GM19238 (cell line): ENCODE results near the gene MOCS2.

ENCODE experiments used
- DNase-seq: peaks from one replicate; pipeline ENCODE4 v3.0.0; 2011; ENCODE audit warnings: low spot score; ENCODE audit not compliant: insufficient read length

Gene MOCS2

DNA sequence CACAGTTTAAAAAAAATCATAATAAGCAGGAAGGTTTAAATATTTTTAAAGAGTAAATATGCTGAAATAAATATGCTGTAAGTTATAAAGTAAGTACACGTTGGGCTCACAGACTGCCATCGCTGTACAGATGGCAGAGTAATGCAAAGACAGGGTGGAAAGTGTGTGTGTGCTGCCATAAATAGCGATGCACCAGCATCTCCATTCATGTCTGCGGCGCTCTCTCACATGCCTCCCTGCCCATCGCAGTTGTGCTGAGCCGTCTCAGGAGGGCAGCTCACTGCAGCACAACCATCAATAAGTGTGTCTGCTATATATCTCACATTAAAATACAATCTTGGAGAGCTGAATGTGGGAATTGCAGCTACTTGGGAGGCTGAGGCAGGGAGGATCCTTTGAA lies 14.3 kb downstream of the MOCS2 start:
- DNase-seq: no peak

DNA sequence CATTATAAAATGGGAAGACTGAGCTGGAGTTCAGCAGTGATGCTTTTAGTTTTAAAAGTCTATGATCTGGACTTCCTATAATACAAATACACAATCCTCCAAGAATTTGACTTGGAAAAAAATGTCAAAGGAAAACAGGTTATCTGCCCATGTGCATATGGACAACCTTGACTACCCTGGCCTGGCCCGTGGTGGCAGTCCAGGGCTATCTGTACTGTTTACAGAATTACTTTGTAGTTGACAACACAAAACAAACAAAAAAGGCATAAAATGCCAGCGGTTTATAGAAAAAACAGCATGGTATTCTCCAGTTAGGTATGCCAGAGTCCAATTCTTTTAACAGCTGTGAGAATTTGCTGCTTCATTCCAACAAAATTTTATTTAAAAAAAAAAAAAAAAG lies 17.3 kb downstream of the MOCS2 start:
- DNase-seq: no peak

DNA sequence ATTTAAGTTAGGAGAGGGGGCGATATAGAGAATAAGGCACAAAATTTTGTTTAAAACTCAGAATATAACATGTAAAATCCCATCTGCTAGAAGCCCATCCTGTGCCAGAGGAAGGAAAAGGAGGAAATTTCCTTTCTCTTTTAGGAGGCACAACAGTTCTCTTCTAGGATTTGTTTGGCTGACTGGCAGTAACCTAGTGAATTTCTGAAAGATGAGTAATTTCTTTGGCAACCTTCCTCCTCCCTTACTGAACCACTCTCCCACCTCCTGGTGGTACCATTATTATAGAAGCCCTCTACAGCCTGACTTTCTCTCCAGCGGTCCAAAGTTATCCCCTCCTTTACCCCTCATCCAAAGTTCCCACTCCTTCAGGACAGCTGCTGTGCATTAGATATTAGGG lies 18.3 kb downstream of the MOCS2 start:
- DNase-seq: no peak

DNA sequence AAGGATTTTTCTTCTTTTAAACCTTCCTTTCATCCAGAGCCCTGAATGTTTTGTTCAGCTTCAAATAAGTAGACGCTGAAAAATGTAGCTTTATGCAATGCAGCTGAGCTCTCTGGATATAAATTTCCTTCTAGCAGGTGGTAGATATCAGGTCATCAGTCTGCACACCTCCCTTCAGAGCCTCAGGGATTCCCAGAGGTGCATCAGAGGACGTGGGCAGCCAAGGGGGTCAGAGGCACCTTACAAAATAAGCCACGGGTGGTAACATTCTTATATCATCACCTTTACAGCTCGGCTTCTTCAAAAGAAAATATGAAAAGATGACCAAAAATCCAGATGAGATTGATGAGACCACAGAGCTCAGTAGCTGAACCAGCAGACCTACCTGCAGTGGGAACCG lies 19.3 kb downstream of the MOCS2 start:
- no peak for DNase-seq

DNA sequence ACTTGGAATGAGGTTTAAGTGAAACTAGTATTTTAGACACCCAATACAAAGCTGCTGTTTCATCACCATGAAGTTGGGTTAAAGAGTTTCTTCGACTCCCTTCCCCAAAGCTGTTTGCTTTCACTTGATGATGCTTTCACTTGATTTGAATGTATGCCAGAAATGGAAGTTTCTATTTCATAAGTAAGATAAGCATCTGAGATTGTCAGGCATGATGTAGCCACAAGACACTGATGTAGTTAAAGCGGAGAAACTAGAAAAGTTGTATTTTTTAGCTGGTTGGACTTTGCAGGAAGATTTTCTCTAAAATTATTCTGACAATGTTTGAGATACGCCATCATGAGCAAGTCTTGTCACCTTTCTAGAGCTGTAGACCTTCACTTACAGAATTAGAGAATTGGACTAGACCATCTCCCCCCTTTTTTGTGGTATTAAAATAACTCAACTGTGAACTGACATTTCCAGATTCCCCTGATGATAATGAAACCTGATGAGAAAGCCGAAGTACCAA lies 20.0 kb downstream of the MOCS2 start:
- DNase-seq: no peak

DNA sequence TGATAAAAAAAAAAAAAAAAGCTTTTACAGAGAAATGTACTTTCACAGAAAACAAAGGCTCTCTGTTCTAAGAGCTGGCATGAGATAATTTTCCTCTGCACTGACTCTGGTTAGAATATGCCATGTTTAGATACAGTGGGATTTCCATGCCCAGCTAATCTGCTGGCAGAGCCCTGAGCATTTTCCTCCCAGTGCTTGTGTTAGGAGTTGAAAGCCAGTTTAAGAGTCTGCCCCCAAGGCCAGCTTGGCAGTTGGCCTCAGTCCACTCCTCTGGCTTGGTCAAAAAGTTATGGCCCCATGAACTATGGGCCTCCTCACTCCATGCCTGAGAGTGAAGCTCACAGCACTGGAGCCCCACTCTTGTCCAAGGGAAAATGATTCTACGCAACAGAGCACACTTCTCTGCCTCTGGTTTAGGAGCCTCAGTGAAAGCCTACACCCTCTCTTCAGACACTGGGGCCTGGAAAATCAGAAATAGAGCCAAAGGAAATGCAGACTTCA lies 21.9 kb downstream of the MOCS2 start:
- DNase-seq: no peak

DNA sequence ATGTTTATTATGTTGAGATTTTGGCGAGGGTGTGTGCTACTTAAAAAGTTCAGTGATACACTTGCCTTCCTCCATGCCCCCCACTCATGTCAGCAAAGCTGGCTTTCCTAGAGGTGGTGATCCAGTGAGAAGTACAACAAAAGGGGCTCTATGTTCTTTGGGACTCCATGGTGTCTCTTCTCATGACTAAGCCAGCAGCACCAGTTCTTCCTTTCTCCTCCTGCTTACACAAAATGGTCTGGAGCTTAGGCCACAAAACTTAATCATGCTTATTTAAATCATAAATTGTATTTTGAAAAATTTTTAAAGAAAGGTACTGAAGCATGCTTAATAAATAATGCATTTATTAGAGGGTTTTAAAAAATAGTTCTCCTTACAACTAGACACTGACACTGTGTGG lies 22.4 kb downstream of the MOCS2 start:
- DNase-seq: no peak

DNA sequence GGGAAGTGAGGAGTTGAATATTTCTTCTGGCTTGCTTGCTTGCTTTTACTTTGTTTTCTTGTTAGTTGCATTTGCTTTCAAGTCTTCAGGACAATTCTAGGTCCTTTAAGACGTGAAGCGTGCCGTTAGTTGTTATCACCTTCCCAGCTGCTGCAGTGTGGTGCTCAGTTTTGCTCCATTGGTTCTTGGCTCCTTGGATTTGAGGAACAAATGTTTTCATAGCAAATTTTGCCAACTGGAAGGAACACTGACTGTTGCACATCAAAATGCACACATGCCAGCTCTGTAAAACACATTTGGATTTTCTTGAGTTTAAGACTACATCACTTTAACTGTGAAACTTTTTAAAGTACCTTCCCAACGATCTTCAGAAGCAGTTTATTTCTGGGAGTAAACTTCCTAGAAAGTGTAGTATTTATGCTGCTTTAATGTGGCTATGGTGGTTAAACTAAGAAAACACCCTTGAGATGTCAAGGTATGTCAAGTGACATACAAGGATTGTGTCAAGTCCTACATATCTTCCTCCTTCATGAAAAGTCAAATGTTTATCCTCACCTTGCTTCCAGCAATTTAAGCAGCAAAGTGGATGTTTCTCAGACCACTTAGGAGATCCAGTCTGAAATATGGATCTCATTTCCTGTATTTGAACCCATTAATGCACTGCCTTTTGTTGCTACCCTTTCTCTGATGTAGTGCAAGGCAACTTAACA lies 24.9 kb downstream of the MOCS2 start:
- no peak for DNase-seq

DNA sequence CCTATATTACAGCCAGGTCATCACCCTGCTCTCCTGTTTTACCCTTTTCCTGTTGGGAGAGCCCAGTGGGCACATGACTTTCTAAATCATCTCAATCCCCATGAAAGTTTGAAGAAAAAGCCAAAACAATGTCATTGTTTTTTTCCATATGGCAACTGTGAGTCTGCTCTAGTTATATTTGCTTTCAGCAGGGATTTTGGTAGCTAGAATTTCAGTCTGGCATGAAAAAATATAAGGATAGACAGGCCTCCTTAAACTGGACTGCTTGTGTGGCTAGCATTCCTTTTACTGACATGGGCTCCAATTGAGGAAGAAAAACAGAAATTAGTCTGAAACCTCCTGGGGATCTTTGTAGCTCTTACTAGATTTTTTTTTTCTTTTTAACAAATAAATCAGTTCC lies 25.6 kb downstream of the MOCS2 start:
- no peak for DNase-seq

DNA sequence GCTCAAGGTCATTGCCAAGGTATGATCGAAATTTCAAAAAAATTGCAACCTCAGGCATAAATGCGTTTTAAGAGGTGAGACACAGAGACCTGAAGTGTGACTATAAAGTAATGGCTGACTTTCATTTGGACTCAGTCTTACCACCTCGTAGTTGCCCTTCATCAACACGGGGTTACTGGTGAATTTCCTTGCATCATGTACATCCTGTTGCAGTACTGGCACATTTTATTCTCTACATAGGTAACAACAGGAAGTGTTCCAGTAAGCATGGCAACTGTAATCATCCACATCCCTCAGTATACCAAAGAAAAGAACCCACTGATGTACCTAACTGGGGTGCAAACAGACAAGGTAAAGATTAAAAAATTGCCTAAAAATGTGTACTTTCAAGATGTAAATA lies 29.3 kb downstream of the MOCS2 start:
- DNase-seq: no peak

DNA sequence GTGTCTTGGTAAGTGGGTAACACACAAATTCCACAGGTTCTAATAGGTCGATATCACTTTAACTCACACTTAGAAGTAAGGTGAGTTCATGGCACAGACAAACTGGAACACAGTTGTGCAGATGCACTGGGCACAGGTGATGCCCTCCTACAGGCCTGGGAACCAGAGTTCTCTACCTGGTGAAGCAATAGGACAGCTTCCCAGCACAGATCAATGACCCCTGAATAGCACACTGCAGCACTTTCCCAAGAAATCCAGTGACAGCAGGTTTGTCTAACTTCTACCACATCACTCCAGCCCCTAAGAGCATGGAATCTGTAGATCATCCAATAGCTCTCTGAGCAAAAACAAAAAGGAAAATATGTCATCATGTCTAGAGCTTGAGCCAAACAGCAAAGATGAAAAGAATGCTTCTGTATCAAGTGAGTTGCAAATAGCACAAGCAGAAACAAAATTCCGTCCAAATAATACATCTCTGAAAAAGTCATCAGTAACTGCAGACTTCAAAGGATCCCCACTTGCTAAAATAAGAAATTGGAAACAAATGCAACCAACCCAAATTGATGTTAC lies 33.5 kb downstream of the MOCS2 start:
- no peak for DNase-seq

DNA sequence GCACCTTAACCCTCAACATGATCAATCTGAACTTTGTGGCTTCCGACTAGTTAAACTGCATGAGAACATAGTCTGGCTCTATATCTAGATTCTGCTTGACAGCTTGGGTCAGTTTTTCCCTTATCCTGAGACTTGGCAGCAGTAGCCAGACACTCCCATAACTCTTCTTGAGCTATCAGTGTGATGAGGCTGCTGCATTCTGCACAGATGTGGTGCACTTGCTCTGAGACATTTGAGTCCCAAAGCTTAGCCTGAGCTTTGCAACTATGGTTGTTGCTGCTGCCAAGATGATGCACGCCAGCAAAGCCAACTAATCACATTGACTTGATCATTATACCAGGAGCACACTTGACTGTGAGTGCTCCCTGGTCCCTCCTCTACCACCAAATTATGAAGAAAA lies 36.2 kb downstream of the MOCS2 start:
- DNase-seq: no peak

DNA sequence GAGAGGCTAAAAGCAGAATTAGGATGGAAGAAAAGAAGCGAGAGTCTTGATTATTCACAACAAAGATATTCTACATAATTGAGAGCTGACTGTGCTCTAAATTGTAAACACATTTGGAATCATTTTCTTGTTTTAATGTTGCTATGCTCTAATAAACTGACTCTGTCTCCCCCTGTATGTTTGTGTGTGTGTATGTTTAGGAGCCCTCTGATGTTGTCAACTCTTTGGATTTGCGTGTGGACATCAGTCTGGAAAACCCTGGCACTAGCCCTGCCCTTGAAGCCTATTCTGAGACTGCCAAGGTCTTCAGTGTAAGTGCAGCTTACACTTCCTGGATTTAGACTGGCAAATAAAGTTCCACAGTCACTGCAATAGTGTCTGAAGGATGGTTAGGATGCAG lies 37.8 kb downstream of the MOCS2 start:
- DNase-seq: no peak

DNA sequence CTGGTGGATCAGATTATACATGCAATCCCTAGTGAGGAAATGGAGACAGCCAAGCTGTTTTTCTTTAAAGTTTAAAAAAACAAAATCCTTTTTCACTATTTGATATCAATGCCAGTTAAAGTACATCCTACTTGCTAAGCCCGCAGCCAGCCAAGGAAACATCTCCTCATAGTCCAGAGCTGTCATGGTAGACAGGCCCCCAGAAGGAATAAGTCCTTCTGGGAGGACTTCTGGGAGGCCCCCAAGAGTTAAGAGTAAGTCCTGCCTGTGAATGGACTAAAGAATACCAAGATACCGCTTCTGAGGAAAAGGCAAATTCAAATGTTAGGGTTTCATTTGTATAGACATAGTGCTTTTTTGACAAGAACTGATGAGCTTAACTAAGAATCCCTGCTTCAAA lies 38.3 kb downstream of the MOCS2 start:
- no peak for DNase-seq

DNA sequence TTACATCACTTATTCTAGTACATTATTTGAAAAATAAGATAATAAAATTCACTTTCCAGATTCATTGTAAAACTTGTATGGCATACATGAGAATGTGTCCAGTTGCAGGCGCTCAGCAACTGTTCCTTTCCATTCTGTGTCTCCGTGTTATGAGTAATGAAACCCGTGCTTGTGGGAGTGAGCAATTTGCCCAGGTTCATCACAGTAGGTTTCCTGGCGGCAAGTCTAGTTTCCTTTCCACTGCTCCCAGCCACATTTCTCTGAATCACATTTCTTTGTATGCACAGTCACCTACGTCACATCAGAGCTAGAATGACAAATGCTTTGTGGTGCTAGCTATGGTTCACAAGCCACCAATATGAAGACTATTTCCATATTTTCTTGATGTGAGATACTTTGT lies 39.9 kb downstream of the MOCS2 start:
- DNase-seq: no peak

DNA sequence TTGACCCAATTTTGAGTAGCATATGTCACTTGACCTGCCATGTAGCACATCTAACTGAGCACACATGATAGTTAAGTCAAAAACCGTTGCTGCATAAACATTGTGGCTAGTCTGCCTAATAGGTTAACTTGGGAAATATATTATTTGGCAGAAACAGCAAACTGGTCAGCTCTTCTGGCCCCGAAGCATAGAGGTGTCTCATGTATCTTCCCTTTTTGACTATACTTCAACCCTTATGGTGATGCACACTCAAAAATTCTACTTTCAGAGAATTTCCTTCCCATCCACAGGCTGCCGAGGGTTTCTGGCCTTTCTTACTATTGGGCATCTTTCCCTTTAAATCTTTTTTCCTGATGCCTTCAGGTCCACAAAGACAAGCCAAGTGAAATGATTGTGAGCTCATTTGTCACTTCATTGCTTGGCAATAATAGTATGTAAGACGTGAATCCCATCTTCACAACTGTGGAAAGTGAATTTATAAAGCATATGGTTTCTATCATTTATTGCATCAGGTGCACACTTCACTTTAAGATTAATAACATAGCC lies 41.2 kb downstream of the MOCS2 start:
- no peak for DNase-seq

DNA sequence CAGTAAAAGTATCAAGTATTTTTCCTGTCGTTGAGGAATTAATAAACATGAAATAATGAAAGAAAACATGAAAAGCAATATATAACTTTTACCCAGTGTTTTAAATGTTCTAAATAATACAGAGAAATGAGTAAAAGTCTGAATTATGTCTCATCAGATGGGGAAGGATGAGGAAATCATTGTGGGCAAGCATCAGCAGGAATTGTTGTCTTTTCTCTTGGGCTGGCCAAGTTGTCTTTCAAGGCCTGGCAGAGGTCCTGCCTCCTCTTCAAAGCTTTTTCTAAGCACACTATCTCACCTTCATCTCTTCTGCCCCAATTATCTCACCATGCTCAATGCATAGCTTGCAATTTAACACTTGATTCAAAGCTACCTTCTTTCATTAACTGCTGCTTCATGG lies 41.9 kb downstream of the MOCS2 start:
- DNase-seq: no peak

DNA sequence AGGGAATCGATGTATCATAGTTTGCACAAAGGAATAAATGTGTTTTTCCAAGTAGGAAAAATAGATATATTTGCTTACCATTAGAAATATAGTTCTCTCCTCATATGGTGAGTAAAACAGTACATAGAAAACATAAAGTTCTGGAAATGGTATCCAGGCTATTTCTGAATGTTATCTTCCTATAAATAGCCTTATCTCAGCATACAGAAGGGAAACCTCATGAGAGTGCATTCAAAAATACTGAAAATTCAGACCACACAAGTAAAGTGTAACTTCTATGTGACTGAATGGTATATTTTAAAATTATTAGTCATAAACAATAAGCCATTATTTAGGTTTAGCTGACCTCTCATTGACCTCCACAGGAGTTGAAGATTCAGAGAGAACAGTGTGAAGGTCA lies 43.5 kb downstream of the MOCS2 start:
- no peak for DNase-seq

DNA sequence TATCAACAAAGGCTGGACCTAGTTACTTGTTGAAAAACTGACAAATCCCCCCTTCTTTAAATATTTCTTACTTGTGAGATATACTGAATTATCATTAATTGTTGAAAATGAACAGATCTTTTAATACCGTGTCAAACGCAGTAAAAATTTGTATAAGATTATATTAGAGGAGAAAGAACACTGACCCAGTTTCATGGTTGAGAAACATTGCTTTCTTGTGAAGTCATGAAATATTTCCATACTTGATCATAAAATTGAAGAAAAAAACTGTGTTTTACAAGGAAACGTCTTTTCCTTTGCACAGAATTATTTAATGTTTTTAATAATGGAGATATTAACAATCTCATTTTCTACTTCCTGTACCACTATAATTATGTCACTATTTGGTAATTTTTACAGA lies 45.8 kb downstream of the MOCS2 start:
- DNase-seq: no peak

DNA sequence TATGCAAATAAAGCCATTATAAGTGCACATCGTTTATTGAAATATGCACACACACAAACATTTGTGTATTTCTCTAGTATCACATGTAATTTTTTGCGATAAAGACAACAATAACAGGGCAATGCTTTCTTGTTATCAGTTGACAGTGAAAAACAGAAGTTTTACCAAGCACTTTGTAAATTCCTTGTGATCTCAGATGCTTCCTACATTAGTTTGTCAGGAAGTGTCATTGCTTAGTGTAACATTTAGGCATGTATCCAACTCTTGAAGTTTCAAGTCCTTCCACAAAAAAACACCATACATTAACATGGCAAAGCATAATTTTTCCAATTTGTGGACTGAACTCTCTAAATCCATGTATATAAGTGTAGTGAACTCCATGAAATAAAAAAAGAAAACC lies 46.4 kb downstream of the MOCS2 start:
- no peak for DNase-seq

DNA sequence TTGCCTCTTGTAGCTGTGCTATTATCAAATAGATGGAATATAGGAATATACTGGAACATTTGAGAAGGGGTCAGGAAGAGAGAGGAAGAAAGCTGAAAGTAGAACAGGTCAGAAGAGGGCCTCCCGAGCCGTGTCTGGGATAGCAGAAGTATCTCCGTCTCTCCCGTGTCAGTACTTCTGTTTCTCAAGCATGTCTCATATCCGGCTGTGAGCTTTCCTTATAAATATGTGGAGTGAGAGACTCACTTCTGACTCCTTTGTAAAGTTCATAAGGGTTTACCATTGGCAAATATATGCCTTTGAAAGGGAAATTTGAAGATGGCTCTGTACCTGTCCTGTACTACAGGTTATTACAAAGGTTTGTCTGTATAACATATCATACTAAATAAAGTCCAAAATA lies 50.3 kb downstream of the MOCS2 start:
- DNase-seq: no peak

DNA sequence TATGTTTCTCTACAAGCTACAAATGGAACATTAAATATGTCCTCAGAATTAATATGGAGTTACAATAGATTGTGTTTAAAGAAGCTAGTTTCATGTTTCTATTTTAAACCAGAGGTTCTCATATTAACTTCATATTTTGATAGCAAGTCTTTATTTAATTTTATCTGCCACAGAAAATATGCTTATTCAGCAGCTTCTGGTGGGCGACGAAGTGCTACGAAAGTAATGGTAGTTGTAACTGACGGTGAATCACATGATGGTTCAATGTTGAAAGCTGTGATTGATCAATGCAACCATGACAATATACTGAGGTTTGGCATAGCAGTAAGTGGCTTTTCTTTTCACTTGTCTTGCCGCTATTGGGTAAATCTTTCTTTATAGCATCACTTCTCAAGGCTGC lies 54.2 kb downstream of the MOCS2 start:
- DNase-seq: no peak

DNA sequence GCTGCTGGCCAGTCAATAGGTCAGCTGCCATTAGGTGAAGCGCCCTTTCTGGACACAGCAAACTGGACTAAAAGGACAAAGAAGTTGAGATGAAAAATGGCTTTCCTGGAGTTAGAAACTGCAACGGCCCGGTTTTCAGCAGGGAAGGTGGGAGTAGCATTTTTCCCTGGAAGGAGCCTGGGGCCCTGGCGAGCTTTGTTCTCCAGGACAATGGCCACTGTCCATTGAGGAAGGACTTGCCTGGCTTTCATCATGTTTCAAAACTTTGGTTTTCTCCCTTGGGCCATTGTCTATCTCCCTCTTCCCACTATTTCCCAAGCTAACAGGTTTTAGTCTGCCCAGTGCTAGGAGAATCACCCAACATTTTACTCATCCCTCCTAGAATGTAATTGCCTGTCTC lies 56.2 kb downstream of the MOCS2 start:
- DNase-seq: no peak
